HEK293T (cell line): Measurements from ENCODE around the gene SENP1.

Experiments
- BHLHE40 ChIP-seq: fragments of 450-650 bp; IDR thresholded peaks from 2 replicates; pipeline ENCODE4 v1.6.1; 2016; ENCODE audit warnings: mild to moderate bottlenecking, moderate library complexity, borderline replicate concordance
- ELF4 ChIP-seq: fragments of 450-650 bp; IDR thresholded peaks from 2 replicates; pipeline ENCODE4 v1.6.1; 2017; ENCODE audit warnings: antibody characterized with exemption
- FOXA1 ChIP-seq: fragments of 450-650 bp; IDR thresholded peaks from 2 replicates; pipeline ENCODE4 v1.6.1; 2016; ENCODE audit warnings: mild to moderate bottlenecking
- FOXK2 ChIP-seq: fragments of 450-650 bp; IDR thresholded peaks from 2 replicates; pipeline ENCODE4 v1.6.1; 2016; ENCODE audit warnings: mild to moderate bottlenecking
- FOXM1 ChIP-seq: fragments of 450-650 bp; IDR thresholded peaks from 2 replicates; pipeline ENCODE4 v1.6.1; 2017; ENCODE audit warnings: mild to moderate bottlenecking, borderline replicate concordance
- HDGF ChIP-seq: fragments of 450-650 bp; IDR thresholded peaks from 2 replicates; pipeline ENCODE4 v1.6.1; 2017; ENCODE audit warnings: antibody characterized with exemption, borderline replicate concordance
- L3MBTL2 ChIP-seq: fragments of 450-650 bp; conservative IDR thresholded peaks from 2 replicates; pipeline ENCODE4 v1.6.1; 2016; ENCODE audit warnings: mild to moderate bottlenecking
- LEF1 ChIP-seq: fragments of 450-650 bp; IDR thresholded peaks from 2 replicates; pipeline ENCODE4 v1.6.1; 2017; ENCODE audit warnings: mild to moderate bottlenecking, borderline replicate concordance
- NFRKB ChIP-seq: fragments of 450-650 bp; IDR thresholded peaks from 2 replicates; pipeline ENCODE4 v1.6.1; 2016; ENCODE audit warnings: mild to moderate bottlenecking, moderate library complexity
- PKNOX1 ChIP-seq: fragments of 450-650 bp; IDR thresholded peaks from 2 replicates; pipeline ENCODE4 v1.6.1; 2016
- SP1 ChIP-seq: fragments of 450-650 bp; IDR thresholded peaks from 2 replicates; pipeline ENCODE4 v1.6.1; 2017
- SUZ12 ChIP-seq: fragments of 450-650 bp; IDR thresholded peaks from 2 replicates; pipeline ENCODE4 v1.6.1; 2016; ENCODE audit warnings: mild to moderate bottlenecking
- TARDBP ChIP-seq: fragments of 450-650 bp; IDR thresholded peaks from 2 replicates; pipeline ENCODE4 v1.6.1; 2016
- ZNF384 ChIP-seq: fragments of 450-650 bp; IDR thresholded peaks from 2 replicates; pipeline ENCODE4 v1.6.1; 2016

- no peak for TF ChIP-seq FOXK2
- no peak for TF ChIP-seq PKNOX1
- no peak for TF ChIP-seq ELF4
- TF ChIP-seq HDGF: no peak
- no peak for TF ChIP-seq LEF1
- no peak for TF ChIP-seq NFRKB
- no peak for TF ChIP-seq SP1
- no peak for TF ChIP-seq FOXA1
- TF ChIP-seq BHLHE40: no peak
- TF ChIP-seq TARDBP: no peak
- TF ChIP-seq L3MBTL2: no peak
- no peak for TF ChIP-seq FOXM1
- TF ChIP-seq ZNF384: no peak
- no peak for TF ChIP-seq SUZ12
Observed at GRCh38 chr12:48044396-48044795, 61.5 kb downstream of the SENP1 start.
